Measurements from ENCODE around the gene ROBO1. TPM values are rescaled to one million over a fixed set of nuclear protein-coding genes. Genes with fewer than 3 reads are reported as not detected.

The ROBO1 gene
- total RNA-seq, 2 donors from 2014 or later, result 7.6 to 19.7 TPM

GRCh38 chr3:78878011-78878410 is 889.8 kb downstream of the ROBO1 start:
- no peak for DNase-seq (ENCODE audit: low spot score)
- Histone ChIP-seq H3K4me1 (no peaks in the 10 kb centered on the region), H3K9me3 (no peaks in the 10 kb centered on the region), H3K36me3 (no peaks in the 10 kb centered on the region), H3K27ac (no peak overlapping the region), H3K4me3 (no peak overlapping the region), H3K27me3 (no peaks in the 10 kb centered on the region)
- no peak for TF ChIP-seq CTCF (IDR thresholded peaks at IDR 0.05)

GRCh38 chr3:78875851-78876250 is 891.9 kb downstream of the ROBO1 start:
- Histone ChIP-seq H3K4me3 (no peak overlapping the region), H3K4me1 (no peaks in the 10 kb centered on the region), H3K27ac (no peak overlapping the region), H3K9me3 (no peaks in the 10 kb centered on the region), H3K27me3 (no peaks in the 10 kb centered on the region), H3K36me3 (no peaks in the 10 kb centered on the region)
- no peak for DNase-seq (ENCODE audit: low spot score)
- no peak for TF ChIP-seq CTCF (IDR thresholded peaks at IDR 0.05)

GRCh38 chr3:78875436-78875835 is 892.4 kb downstream of the ROBO1 start:
- H3K27me3 ChIP-seq, result no peaks in the 10 kb centered on the region
- no peak overlapping the region for H3K4me3 ChIP-seq
- no peaks in the 10 kb centered on the region for H3K4me1 ChIP-seq
- H3K27ac ChIP-seq, result no peak overlapping the region
- no peak for TF ChIP-seq CTCF (IDR thresholded peaks at IDR 0.05)
- no peak for DNase-seq (ENCODE audit: low spot score)
- no peaks in the 10 kb centered on the region for H3K9me3 ChIP-seq
- H3K36me3 ChIP-seq, result no peaks in the 10 kb centered on the region

GRCh38 chr3:78873641-78874040 is 894.2 kb downstream of the ROBO1 start:
- no peak for DNase-seq (ENCODE audit: low spot score)
- Histone ChIP-seq H3K4me3 (no peak overlapping the region), H3K4me1 (no peaks in the 10 kb centered on the region)

GRCh38 chr3:78872195-78872594 is 895.6 kb downstream of the ROBO1 start:
- no peak for DNase-seq (ENCODE audit: low spot score)
- H3K36me3 ChIP-seq, result no peaks in the 10 kb centered on the region
- TF ChIP-seq CTCF (IDR thresholded peaks at IDR 0.05), result no peak
- H3K27me3 ChIP-seq, result no peaks in the 10 kb centered on the region
- H3K9me3 ChIP-seq, result no peaks in the 10 kb centered on the region
- H3K4me3 ChIP-seq, result no peak overlapping the region
- H3K4me1 ChIP-seq, result no peaks in the 10 kb centered on the region
- H3K27ac ChIP-seq, result no peak overlapping the region

More at GRCh38 chr3:78873641-78874040, 894.2 kb downstream of the ROBO1 start:
- TF ChIP-seq CTCF (IDR thresholded peaks at IDR 0.05), result no peak
- no peak overlapping the region for H3K27ac ChIP-seq
- no peaks in the 10 kb centered on the region for H3K9me3 ChIP-seq
- H3K36me3 ChIP-seq, result no peaks in the 10 kb centered on the region
- no peaks in the 10 kb centered on the region for H3K27me3 ChIP-seq

- H3K27ac ChIP-seq, result no peak overlapping the region
- no peaks in the 10 kb centered on the region for H3K36me3 ChIP-seq
- no peaks in the 10 kb centered on the region for H3K4me1 ChIP-seq
- no peak for TF ChIP-seq CTCF (IDR thresholded peaks at IDR 0.05)
- H3K4me3 ChIP-seq, result no peak overlapping the region
- H3K9me3 ChIP-seq, result no peaks in the 10 kb centered on the region
- no peaks in the 10 kb centered on the region for H3K27me3 ChIP-seq
- no peak for DNase-seq (ENCODE audit: low spot score)
These were observed 896.8 kb downstream of the ROBO1 start for GRCh38 chr3:78871048-78871447.

Data from right atrium auricular region (tissue), 2 donors.